ENCODE data around the gene COL25A1. TPM values are rescaled to one million over a fixed set of nuclear protein-coding genes. Genes with fewer than 3 reads are reported as not detected.
"Not testable (repeated sequence)": the region's sequence is repeated elsewhere in the genome, so short reads cannot be mapped to it uniquely, and the experiment has no call there.

COL25A1 gene
- total RNA-seq, 1 donor from 2014 or later = 5.6 TPM

GRCh38 chr4:109004418-109004817, 298.0 kb downstream of the COL25A1 start:
- TF ChIP-seq, protein P1, sequence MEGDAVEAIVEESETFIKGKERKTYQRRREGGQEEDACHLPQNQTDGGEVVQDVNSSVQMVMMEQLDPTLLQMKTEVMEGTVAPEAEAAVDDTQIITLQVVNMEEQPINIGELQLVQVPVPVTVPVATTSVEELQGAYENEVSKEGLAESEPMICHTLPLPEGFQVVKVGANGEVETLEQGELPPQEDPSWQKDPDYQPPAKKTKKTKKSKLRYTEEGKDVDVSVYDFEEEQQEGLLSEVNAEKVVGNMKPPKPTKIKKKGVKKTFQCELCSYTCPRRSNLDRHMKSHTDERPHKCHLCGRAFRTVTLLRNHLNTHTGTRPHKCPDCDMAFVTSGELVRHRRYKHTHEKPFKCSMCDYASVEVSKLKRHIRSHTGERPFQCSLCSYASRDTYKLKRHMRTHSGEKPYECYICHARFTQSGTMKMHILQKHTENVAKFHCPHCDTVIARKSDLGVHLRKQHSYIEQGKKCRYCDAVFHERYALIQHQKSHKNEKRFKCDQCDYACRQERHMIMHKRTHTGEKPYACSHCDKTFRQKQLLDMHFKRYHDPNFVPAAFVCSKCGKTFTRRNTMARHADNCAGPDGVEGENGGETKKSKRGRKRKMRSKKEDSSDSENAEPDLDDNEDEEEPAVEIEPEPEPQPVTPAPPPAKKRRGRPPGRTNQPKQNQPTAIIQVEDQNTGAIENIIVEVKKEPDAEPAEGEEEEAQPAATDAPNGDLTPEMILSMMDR (IDR thresholded peaks at IDR 0.05) = no peak
- intact Hi-C loops (cut with DNase I) = no loop called here
- H3K9me3 ChIP-seq = no peaks in the 10 kb centered on the region
- no peaks in the 10 kb centered on the region for H3K36me3 ChIP-seq
- H3K27ac ChIP-seq = no peak overlapping the region
- H3K4me1 ChIP-seq = no peaks in the 10 kb centered on the region
- DNase-seq (ENCODE audit: low spot score in 2 of 2) = no peak
- H3K27me3 ChIP-seq = no peaks in the 10 kb centered on the region
- no peak overlapping the region for H3K4me3 ChIP-seq

DNA sequence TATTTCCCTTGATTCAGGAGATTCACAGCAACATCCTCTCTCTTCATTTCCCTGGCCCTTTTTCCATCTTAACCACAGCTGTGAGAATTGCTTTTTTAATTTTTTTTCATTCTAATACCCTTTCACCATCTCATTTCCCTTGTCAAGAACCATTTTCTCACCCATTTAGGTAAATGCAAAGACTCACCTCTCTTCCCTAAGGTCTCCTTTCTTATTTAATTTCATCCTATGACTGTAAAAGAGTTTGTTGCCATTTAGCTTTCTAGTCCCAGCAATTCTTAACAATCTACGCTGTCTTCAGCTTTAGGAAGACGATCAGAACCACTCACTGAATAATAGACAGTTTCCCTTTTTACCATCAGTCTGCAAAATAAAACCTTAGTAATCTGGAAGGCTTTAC, 298.5 kb downstream of the COL25A1 start:
- Histone ChIP-seq H3K27me3 (no peaks in the 10 kb centered on the region), H3K36me3 (no peaks in the 10 kb centered on the region), H3K9me3 (no peaks in the 10 kb centered on the region), H3K4me3 (no peak overlapping the region), H3K27ac (no peak overlapping the region), H3K4me1 (no peaks in the 10 kb centered on the region)
- DNase-seq (ENCODE audit: low spot score in 2 of 2) = no peak
- intact Hi-C loops (cut with DNase I) = no loop called here
- TF ChIP-seq, protein P1 (IDR thresholded peaks at IDR 0.05) = no peak

- Histone ChIP-seq H3K27ac (no peak overlapping the region), H3K36me3 (no peaks in the 10 kb centered on the region), H3K4me1 (no peaks in the 10 kb centered on the region), H3K27me3 (no peaks in the 10 kb centered on the region), H3K4me3 (no peak overlapping the region), H3K9me3 (no peaks in the 10 kb centered on the region)
- no peak for DNase-seq (ENCODE audit: low spot score in 2 of 2)
- TF ChIP-seq, protein P1 (IDR thresholded peaks at IDR 0.05) = no peak
- intact Hi-C loops (cut with DNase I) = no loop called here
These were observed 310.7 kb downstream of the COL25A1 start for GRCh38 chr4:108991551-108992328.

- TF ChIP-seq, protein P1 (IDR thresholded peaks at IDR 0.05) = no peak
- no peak for DNase-seq (ENCODE audit: low spot score in 2 of 2)
- no peaks in the 10 kb centered on the region for H3K27me3 ChIP-seq
- H3K9me3 ChIP-seq = no peaks in the 10 kb centered on the region
- H3K27ac ChIP-seq = no peak overlapping the region
- H3K4me1 ChIP-seq = no peaks in the 10 kb centered on the region
- intact Hi-C loops (cut with DNase I) = no loop called here
- H3K4me3 ChIP-seq = no peak overlapping the region
- H3K36me3 ChIP-seq = no peaks in the 10 kb centered on the region
These were observed 313.8 kb downstream of the COL25A1 start for GRCh38 chr4:108988464-108989195.

DNA sequence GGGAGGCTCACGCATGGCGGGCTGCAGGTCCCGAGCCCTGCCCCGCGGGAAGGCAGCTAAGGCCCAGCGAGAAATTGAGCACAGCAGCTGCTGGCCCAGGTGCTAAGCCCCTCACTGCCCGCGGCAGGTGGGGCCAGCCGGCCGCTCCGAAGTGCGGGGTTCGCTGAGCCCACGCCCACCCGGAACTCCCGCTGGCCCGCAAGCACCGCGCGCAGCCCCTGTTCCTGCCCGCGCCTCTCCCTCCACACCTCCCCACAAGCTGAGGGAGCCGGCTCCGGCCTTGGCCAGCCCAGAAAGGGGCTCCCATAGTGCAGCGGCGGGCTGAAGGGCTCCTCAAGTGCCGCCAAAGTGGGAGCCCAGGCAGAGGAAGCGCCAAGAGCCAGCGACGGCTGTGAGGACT, 318.0 kb downstream of the COL25A1 start:
- H3K36me3 ChIP-seq; H3K4me3 ChIP-seq; H3K27me3 ChIP-seq; DNase-seq (ENCODE audit: low spot score in 2 of 2); intact Hi-C loops (cut with DNase I); H3K27ac ChIP-seq; H3K9me3 ChIP-seq; H3K4me1 ChIP-seq: not testable (repeated sequence)

Data from ascending aorta (tissue), 2 donors.